OCI-LY7 (cell line): ENCODE results near the gene STXBP5. TPM values are rescaled to one million over a fixed set of nuclear protein-coding genes. Genes with fewer than 3 reads are reported as not detected.

Source experiments
- BruUV-seq: library from RNA; stranded (reverse); fragments of 400-500 nt; replicated peaks from 2 replicates; lab custom pipeline; 2021; lab: Mats Ljungman, UMichigan
- CTCF ChIA-PET: fragments of 300-600 bp; sonication (Branson Sonifier 250); formaldehyde crosslinking; loops from one replicate; lab custom pipeline; 2022; ENCODE audit warnings: antibody characterized with exemption; ENCODE audit not compliant: unreplicated experiment; lab: Charles Lee
- POLR2A ChIA-PET: fragments of 300-600 bp; sonication (Branson Sonifier 250); formaldehyde crosslinking; loops from one replicate; lab custom pipeline; 2022; ENCODE audit warnings: antibody characterized with exemption; lab: Charles Lee
- DNase-seq: peaks from one replicate; pipeline ENCODE4 v3.0.0-alpha.2; 2015; ENCODE audit warnings: low spot score
- H2AFZ ChIP-seq: fragments of 200-600 bp; sonication (generic), shearing (Covaris generic); 2 replicates; pipeline ENCODE4 v1.6.1; 2014; ENCODE audit warnings: mild to moderate bottlenecking, antibody characterized with exemption, low read length, moderate library complexity
- H3K27ac ChIP-seq: fragments of 200-600 bp; sonication (generic); 2 replicates; pipeline ENCODE4 v1.5.1; 2014; ENCODE audit warnings: mixed run types, low read depth, mild to moderate bottlenecking, moderate library complexity, low read length, inconsistent platforms; ENCODE audit not compliant: poor library complexity, severe bottlenecking
- H3K36me3 ChIP-seq: fragments of 200-600 bp; sonication (generic); 2 replicates; pipeline ENCODE4 v1.6.1; 2014; ENCODE audit warnings: mild to moderate bottlenecking, antibody characterized with exemption, low read length, moderate library complexity, mixed read lengths; ENCODE audit not compliant: insufficient read depth
- H3K4me1 ChIP-seq: fragments of 200-600 bp; sonication (generic); 2 replicates; pipeline ENCODE4 v1.5.1; 2014; ENCODE audit warnings: mild to moderate bottlenecking, low read length; ENCODE audit not compliant: insufficient read depth, poor library complexity, severe bottlenecking
- H3K4me2 ChIP-seq: fragments of 200-600 bp; sonication (generic); 2 replicates; pipeline ENCODE4 v1.6.1; 2014; ENCODE audit warnings: mild to moderate bottlenecking, low read length
- H3K4me3 ChIP-seq: fragments of 200-600 bp; sonication (generic); 2 replicates; pipeline ENCODE4 v1.5.1; 2014; ENCODE audit warnings: mild to moderate bottlenecking, low read depth, low read length; ENCODE audit not compliant: poor library complexity, severe bottlenecking
- H3K79me2 ChIP-seq: fragments of 200-600 bp; sonication (generic); 2 replicates; pipeline ENCODE4 v1.6.1; 2016; ENCODE audit warnings: low read depth, mild to moderate bottlenecking, low read length, moderate library complexity, mixed read lengths; ENCODE audit not compliant: insufficient read depth
- H3K9me2 ChIP-seq: fragments of 200-600 bp; sonication (generic); 2 replicates; pipeline ENCODE4 v1.6.1; 2016; ENCODE audit warnings: mild to moderate bottlenecking, low read length, mixed read lengths; ENCODE audit not compliant: insufficient read depth
- H3K9me3 ChIP-seq: fragments of 200-600 bp; sonication (generic); 2 replicates; pipeline ENCODE4 v1.6.1; 2014; ENCODE audit warnings: mild to moderate bottlenecking, mixed run types, low read length, mixed read lengths
- H4K20me1 ChIP-seq: fragments of 200-600 bp; sonication (generic); 2 replicates; pipeline ENCODE4 v1.6.1; 2014; ENCODE audit warnings: mild to moderate bottlenecking, antibody characterized with exemption, low read length, moderate library complexity, mixed read lengths; ENCODE audit not compliant: insufficient read depth
- CTCF ChIP-seq: fragments of 200-600 bp; sonication (generic); conservative IDR thresholded peaks from 2 replicates; pipeline ENCODE4 v1.5.1; 2014; ENCODE audit warnings: mild to moderate bottlenecking, antibody characterized with exemption, low read length, moderate library complexity, mixed read lengths
- EZH2phosphoT487 ChIP-seq: fragments of 200-600 bp; sonication (generic); IDR thresholded peaks from 2 replicates; pipeline ENCODE4 v1.6.1; 2018; ENCODE audit warnings: low read depth, borderline replicate concordance, mild to moderate bottlenecking, mixed run types, antibody characterized with exemption, low read length, moderate library complexity, mixed read lengths
- intact Hi-C: fragments of 100-400 bp; cut with micrococcal nuclease; formaldehyde crosslinking; loops from one replicate; pipeline ENCODE4 v1.10.0; 2022; ENCODE audit not compliant: unreplicated experiment
- small RNA-seq: library from RNA; depleted of rRNA; stranded (forward); fragments of <200 nt; gene quantifications from one replicate; pipeline ENCODE3, GENCODE V24; 2014
- total RNA-seq, 2 experiments: library from RNA; depleted of rRNA in 1 of 2; stranded (reverse); fragments of >200 nt in 1 of 2; shearing (Covaris generic) in 1 of 2; gene quantifications; 2 replicates each; pipeline ENCODE4 v1.2.3, GENCODE V29; 2014 to 2022

STXBP5 gene
- total RNA-seq, 2 experiments from 2014 or later: 12.3 to 15.4 TPM

GRCh38 chr6:147438758-147439528 lies 234.7 kb downstream of the STXBP5 start:
- no peak overlapping the region for H3K4me3 ChIP-seq
- H2AFZ ChIP-seq: no peak overlapping the region
- no peaks in the 10 kb centered on the region for H3K36me3 ChIP-seq
- H3K4me2 ChIP-seq: no peak overlapping the region
- H4K20me1 ChIP-seq: no peaks in the 10 kb centered on the region
- H3K9me3 ChIP-seq: no peaks in the 10 kb centered on the region
- intact Hi-C loops: no loop called here
- H3K79me2 ChIP-seq: no peaks in the 10 kb centered on the region
- H3K9me2 ChIP-seq: no peaks in the 10 kb centered on the region
- CTCF ChIA-PET: no interaction called here
- POLR2A ChIA-PET: interaction anchor here (0.5 kb wide), 1 partner anchor 59 kb away, joined by 3 read pairs; no protein-coding TSS in a partner anchor
- no peak for DNase-seq
- H3K4me1 ChIP-seq: no peaks in the 10 kb centered on the region
- no peak overlapping the region for H3K27ac ChIP-seq
- TF ChIP-seq CTCF (no peak), EZH2phosphoT487 (no peak)
- BruUV-seq: no TSS peak

Small RNAs within 50 kb of the gene (small RNA-seq; reads per million reads assigned to genes)
- not detected for gene AL355365.1
